Hematopoietic multipotent progenitor cell treated with erythropoietin and hydrocortisone succinate and interleukin-3 and kit ligand, for 15 days (in vitro differentiated cells): Measurements from ENCODE around the gene PASD1.
"Not testable (repeated sequence)": the region's sequence is repeated elsewhere in the genome, so short reads cannot be mapped to it uniquely, and the experiment has no call there.

Experiments
- DNase-seq: peaks from one replicate; pipeline ENCODE4 v3.0.0-alpha.2; 2015; ENCODE audit warnings: low spot score

Gene PASD1

GRCh38 chrX:151563449-151563848 is at the start of gene PASD1:
PASD1 (plus strand) TSS chrX:151563675; CDS start chrX:151601554, 37,879 bp downstream.
- no peak for DNase-seq

GRCh38 chrX:151515237-151515636 is 48.2 kb upstream of the PASD1 start:
- no peak for DNase-seq

- DNase-seq: no peak
Measured at GRCh38 chrX:151516538-151517187, 46.8 kb upstream of the PASD1 start.

GRCh38 chrX:151517421-151517820 is 46.1 kb upstream of the PASD1 start:
- no peak for DNase-seq

GRCh38 chrX:151523351-151523750 is 40.1 kb upstream of the PASD1 start:
- no peak for DNase-seq

- DNase-seq: peak; percentile 2
Measured at GRCh38 chrX:151536571-151536970, 26.9 kb upstream of the PASD1 start.

GRCh38 chrX:151537572-151537971 is 25.9 kb upstream of the PASD1 start:
- DNase-seq: no peak

GRCh38 chrX:151538190-151539122 is 25.0 kb upstream of the PASD1 start:
- no peak for DNase-seq

- no peak for DNase-seq
Measured at GRCh38 chrX:151543706-151544105, 19.8 kb upstream of the PASD1 start.

- not testable (repeated sequence) for DNase-seq
Measured at GRCh38 chrX:151546226-151546625, 17.2 kb upstream of the PASD1 start.

- not testable (repeated sequence) for DNase-seq
Measured at GRCh38 chrX:151551176-151551575, 12.3 kb upstream of the PASD1 start.

- DNase-seq: no peak
Measured at GRCh38 chrX:151552743-151553142, 10.7 kb upstream of the PASD1 start.

- not testable (repeated sequence) for DNase-seq
Measured at GRCh38 chrX:151555301-151555700, 8.2 kb upstream of the PASD1 start.

- not testable (repeated sequence) for DNase-seq
Measured at GRCh38 chrX:151562485-151562884, 990 bp upstream of the PASD1 start.

- DNase-seq: not testable (repeated sequence)
Measured at GRCh38 chrX:151563003-151563402, 472 bp upstream of the PASD1 start.

GRCh38 chrX:151564035-151564434 is 560 bp downstream of the PASD1 start:
- DNase-seq: no peak

- DNase-seq: not testable (repeated sequence)
Measured at GRCh38 chrX:151566872-151567271, 3.4 kb downstream of the PASD1 start.

GRCh38 chrX:151570561-151570960 is 7.1 kb downstream of the PASD1 start:
- DNase-seq: no peak

GRCh38 chrX:151593384-151593783 is 29.9 kb downstream of the PASD1 start:
- not testable (repeated sequence) for DNase-seq

- no peak for DNase-seq
Measured at GRCh38 chrX:151596282-151596681, 32.8 kb downstream of the PASD1 start.

GRCh38 chrX:151604931-151605330 is 41.5 kb downstream of the PASD1 start:
- DNase-seq: no peak

GRCh38 chrX:151609222-151609621 is 45.7 kb downstream of the PASD1 start:
- no peak for DNase-seq

GRCh38 chrX:151621422-151621821 is 57.9 kb downstream of the PASD1 start:
- no peak for DNase-seq
